NCI-H1436 (cell line): Measurements from ENCODE around the gene DCTN5.
"Not testable (repeated sequence)": the region's sequence is repeated elsewhere in the genome, so short reads cannot be mapped to it uniquely, and the experiment has no call there.

ENCODE experiments used
- DNase-seq: peaks from one replicate; lab custom pipeline; 2025; lab: John Stamatoyannopoulos, UW

DCTN5 gene

DNA sequence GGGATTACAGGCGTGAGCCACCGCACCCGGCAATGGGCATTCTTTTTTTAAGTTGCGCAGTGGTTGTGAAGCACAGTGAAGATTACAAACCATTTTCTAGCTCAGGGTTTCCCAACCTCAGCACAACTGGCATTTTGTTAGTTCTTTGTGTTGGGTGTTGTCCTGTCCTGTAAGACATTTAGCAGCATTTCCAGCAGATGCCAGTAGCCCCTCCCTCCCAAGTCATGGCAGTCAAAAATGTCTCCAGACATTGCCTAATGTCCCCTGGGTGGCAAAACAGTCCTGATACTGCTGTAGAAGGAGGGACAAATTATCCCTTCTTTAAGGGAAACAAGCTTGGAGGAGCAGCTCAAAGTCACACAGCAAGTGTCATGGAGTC, 53.0 kb downstream of the DCTN5 start:
- no peak for DNase-seq

DNA sequence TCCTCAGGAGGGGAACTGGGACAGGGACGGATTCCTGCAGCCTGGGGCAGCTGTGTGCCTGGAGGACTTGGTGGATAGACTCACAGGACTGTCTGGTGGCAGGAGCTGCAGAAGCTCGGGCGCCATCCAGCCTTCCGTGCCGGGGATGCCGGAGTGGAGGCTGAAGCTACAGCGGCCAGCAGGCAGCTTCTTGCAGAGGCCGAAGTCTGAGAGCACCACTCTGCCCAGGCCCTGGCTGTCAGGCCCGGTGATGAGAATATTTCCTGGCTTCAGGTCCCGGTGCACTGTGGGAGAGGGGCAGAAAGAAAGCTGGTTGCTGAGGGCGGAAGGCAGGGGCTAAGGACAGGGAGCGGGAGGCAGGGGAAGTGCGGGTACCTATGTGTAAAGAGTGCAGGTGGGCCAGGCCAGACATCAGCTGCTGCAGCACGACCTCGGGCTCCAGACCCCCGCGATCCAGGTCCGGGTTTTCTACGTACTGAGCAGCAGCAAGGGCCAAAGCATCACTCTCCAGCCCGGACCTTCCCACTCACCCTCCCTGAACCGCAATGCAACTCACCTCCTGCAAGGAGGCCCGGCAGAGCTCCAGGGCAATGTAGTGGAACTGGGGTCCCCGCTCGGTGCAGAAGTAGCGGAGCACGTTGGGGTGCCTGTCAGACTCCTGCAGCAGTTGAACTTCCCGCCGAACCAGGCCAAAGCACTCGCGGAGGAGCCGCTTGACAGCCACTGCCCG, 53.5 kb downstream of the DCTN5 start:
- DNase-seq: no peak

- no peak for DNase-seq
These were observed 54.5 kb downstream of the DCTN5 start for GRCh38 chr16:23695756-23696155.

DNA sequence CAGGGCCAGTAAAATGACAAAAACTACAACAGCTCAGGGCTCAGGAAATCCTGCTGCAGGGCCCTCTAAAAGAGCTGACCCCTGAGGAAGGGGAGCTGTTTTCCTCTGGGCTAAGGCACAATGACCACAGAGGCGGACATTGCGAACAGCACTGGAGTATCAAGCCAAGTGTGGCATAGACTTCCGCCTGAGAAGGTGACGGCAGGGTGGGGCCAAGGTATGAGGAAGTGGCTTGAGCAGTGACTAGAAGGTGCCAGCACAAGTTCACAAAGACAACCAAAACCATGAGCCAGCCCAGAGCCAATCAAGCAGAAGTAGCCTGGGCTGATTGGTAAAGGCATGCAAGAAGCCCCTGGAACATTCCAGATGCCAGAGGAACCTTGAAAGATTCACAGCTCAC, 57.8 kb downstream of the DCTN5 start:
- DNase-seq: no peak

GRCh38 chr16:23700093-23700492, 58.8 kb downstream of the DCTN5 start:
- DNase-seq: no peak

GRCh38 chr16:23700509-23700908, 59.2 kb downstream of the DCTN5 start:
- peak; percentile 25 for DNase-seq

DNA sequence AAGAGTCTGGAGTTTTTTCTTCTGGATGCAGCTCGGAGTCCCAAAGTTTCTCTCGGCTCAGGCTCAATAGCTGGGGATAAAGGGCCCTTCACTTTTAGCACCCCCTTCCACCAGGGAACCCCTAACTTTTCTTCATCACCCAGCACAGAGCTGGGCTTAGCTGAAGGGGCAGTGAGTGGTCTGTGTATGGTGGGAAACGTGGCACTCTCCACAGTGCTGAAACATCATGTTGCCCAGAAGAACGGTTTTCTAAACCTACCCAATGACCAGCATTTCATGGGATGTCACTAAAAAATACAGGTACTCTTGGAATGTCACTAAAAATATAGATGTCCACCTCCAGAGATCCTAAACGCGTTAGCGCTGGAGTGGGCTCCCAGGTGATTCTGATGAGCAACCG, 59.8 kb downstream of the DCTN5 start:
- no peak for DNase-seq

DNA sequence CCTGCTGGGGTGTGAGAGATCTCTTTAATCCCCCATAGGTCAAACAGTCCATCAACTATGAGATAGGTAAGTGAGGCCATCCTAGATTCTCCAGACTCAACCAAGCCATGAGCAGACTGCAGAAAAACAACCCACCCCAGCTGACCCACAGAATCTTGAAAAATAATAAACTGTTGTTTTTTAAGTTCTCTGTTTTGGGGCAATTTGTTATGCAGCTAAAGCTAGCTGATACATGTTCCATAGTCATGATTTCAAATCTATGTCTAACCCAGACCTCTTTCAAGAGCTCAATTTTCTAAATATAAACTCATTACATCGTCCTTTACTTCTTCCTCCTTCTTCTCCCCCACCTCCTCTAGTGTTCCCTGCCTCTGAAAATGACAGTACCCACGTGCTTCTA, 61.7 kb downstream of the DCTN5 start:
- DNase-seq: no peak

DNA sequence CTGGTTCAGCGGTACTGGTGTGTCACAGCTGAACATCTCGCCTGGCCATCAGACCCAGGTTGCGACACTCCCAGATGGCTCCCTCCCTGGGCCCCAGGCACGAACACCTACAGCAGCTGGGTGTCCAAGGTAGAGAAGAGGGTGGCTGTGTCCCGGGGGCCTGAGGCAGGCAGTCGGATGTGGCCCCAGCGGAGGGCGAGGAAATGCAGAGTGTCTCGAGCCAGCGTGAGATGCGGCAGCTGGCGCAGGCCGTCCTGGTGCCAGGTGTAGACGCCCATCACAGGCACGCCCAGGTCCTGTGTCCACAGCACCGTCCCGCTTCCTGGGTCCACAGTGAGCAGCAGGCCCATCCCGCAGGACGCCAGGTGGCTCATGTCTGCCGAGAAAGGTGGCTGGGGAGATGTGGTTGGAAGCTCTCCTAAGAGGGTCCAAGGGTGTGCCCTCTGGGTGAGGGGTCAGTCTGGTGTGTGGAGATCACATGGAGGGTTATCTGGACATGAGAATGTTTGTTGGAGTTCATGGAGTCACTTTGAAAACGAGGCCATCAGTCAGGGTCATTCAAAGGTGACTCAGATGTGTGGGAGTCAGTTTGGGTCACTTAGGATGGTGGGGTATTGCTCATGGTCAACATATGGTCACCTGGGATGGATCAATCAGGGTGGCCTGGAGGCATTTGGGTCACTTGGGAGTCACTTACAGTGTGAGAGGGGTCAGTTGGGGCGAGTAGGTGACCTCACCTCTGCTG, 63.7 kb downstream of the DCTN5 start:
- no peak for DNase-seq

DNA sequence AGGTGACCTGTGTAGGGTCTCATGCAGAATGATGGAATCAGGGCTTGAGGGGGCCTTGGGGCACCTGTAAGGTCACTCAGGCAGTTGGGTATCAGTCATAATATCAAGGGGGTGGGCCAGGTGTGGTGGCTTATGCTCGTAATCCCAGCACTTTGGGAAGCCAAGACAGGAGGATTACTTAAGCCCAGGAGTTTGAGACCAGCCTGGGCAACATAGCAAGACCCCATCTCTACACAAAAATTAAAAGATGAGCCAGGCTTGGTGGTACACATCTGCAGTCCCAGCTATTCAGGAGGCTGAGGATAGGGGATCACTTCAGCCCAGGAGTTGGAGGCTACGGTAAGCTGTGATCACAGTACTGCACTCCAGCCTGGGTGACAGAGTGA, 64.2 kb downstream of the DCTN5 start:
- DNase-seq: no peak

DNA sequence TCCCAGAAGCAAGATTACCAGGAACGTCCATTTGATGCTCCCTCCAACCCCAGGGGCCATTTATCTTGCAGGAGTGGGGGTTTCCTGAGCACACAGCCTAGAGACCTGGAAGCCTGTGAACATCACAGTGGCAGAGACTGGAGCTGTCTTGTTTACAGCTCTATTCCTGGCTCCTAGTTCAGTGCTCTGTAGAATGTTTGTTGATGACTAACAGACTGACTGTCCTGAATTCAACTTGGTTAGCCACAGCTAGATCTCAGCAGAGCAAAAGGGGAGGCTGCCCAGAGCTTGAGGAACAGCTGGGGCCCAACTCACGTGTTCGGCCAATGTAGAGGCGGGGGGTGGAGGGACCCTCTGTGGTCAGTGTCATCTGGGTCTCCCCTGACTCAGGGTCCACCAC, 65.2 kb downstream of the DCTN5 start:
- no peak for DNase-seq

- no peak for DNase-seq
These were observed 68.3 kb downstream of the DCTN5 start for GRCh38 chr16:23709536-23709935.

DNA sequence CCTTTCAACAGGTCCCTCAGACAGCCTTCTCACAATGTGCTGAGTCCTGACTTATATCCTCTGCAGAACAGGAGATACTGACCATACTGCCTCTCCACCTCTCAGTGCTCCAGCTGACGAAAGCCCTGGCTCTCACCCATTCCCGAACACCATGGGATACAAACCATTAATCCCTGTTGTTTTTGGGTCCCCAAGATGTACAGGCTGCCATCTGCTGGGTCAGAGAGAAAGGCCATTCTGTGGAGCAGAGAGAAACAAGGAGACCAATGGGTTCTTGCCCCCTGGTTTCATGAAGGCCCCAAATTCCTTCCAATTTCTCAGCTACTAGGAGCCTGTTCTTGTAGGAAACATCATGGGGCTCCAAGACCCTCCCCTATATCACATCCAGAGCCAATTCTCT, 68.7 kb downstream of the DCTN5 start:
- DNase-seq: no peak

GRCh38 chr16:23710504-23710903, 69.2 kb downstream of the DCTN5 start:
- no peak for DNase-seq

DNA sequence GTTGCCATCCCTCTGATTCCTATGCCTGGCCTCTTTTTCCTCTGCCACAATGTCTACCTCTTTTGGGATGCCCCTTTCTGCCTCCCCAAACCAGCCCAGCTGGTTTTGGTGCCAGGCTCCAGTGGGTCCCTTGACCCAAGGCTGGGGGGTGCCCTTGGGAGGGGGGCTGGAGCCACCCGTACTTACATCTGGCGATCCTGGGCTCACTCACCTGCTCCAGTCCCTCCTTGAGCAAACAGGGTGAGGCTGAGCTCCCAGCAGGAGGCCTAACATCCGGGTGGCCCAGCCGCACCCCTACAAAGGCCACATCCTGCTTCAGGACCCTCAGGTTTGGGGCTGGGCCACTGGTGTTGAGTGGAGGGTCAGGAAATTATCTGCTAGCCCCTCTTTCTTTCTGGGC, 70.5 kb downstream of the DCTN5 start:
- DNase-seq: no peak

DNA sequence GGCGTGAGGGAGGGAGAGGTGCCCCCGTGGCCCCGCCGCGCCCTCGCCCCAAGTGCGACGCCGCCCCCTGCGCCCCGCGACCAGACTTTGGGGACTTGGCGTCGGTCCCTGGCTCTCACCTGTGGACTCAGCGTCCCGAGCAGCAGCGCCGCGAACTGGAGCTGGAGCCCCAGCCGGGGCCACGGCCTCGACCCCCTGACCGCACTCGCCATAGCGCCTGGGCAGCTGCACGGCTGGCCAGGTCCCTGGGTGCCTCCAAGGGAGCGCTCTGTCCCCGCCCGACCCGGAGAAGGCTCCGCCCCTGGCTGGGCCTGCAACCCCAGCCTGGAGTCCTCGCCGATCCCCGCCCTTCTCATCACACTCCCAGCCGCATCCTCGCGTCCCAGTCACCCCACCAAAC, 71.7 kb downstream of the DCTN5 start, which contains the start of gene ERN2:
TSS of gene ERN2 (minus strand) at position 247 of the 400 bp plus-strand sequence. CDS start at position 212, 35 bp downstream.
- no peak for DNase-seq

DNA sequence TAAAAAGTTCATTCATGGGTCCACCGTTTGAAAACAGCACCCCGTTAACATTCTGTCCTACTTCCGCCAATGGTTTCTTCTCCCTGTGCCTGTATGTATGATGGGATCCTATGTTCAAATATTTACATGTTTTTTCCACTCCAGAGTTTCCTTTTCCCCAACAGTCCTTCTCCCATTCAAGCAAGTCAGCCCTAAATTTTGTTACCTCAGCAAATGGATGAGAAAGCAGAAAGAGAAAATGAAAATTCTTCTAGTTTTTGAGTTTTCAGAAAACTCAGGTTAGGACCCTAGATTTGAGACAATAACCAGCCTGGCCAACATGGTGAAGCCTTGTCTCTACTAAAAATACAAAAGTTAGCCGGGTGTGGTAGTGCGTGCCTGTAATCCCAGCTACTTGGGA, 75.2 kb downstream of the DCTN5 start:
- no peak for DNase-seq

DNA sequence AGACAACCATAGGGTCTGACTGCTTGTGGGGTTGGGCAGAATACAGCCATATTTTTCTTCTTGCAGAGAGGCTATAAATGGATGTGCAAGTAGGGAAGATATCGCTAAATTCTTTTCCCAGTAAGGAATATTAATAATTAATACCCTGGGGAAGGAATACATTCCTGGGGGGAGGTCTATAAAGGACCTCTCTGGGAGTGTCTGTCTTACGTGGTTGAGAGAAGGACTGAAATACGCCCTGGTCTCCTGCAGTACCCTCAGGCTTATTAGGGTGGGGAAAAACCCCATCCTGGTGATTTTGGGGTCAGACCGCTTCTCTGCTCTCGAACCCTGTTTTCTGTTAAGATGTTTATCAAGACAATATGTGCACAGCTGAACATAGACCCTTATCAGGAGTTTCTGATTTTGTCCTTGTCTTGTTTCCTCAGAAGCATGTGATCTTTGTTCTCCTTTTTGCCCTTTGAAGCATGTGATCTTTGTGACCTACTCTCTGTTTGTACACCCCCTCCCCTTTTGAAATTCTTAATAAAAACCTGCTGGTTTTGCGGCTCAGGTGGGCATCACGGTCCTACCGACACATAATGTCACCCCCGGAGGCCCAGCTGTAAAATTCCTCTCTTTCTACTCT, 81.5 kb downstream of the DCTN5 start:
- not testable (repeated sequence) for DNase-seq

DNA sequence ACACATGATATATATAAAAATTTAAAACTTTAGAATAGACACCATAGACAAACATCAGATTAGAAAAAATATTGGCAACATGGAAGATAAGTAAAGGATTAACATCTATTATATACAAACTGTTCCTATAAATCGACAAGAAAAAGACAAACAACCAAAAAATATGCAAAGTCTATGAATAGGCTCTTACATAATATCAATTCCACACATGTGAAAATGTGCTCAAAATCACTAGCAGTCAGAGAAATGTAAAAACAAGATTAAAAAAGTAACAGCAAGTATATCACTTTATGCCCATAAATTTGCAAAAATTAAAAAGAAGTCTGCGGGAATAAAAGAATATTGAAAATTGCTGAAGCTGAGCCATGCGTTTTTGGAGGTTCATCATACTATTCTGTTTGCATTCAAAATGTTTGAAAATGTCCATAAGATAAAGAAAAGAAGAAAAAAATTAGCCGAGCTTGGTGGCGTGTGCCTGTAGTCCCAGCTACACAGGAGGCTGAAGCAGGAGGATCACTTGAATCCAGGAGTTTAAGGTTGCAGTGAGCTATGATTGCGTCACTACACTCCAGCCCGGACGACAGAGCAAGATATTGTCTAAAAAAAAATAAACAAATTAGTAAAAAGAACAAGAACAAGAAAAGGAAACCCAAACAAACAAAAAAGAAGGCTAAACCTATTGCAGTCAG, 83.0 kb downstream of the DCTN5 start:
- DNase-seq: no peak

- DNase-seq: no peak
These were observed 83.5 kb downstream of the DCTN5 start for GRCh38 chr16:23724785-23725131.

GRCh38 chr16:23726710-23727109, 85.4 kb downstream of the DCTN5 start:
- DNase-seq: no peak
